Liver (tissue), 3 donors: ENCODE results near the gene MAP2K4.

Source experiments
- EGR1 ChIP-seq, 2 donors: IDR thresholded peaks; 2 replicates each; pipeline ENCODE4 v1.6.1; 2016 to 2018; ENCODE audit warnings: antibody characterized with exemption in 2 of 2, low read depth in 2 of 2
- GABPA ChIP-seq, 2 donors: IDR thresholded peaks in 1 of 2; conservative IDR thresholded peaks in 1 of 2; 2 replicates each; pipeline ENCODE4 v1.6.1; 2016; ENCODE audit warnings: antibody characterized with exemption in 2 of 2, mild to moderate bottlenecking in 1 of 2, moderate library complexity in 1 of 2
- HNF4G ChIP-seq: IDR thresholded peaks from 2 replicates; pipeline ENCODE4 v1.6.1; 2016; ENCODE audit warnings: antibody characterized with exemption
- JUND ChIP-seq, 2 donors: IDR thresholded peaks; 2 replicates each; pipeline ENCODE4 v1.6.1; 2016; ENCODE audit warnings: antibody characterized with exemption in 2 of 2
- NR2F2 ChIP-seq: IDR thresholded peaks from 2 replicates; pipeline ENCODE4 v1.6.1; 2016; ENCODE audit warnings: antibody characterized with exemption
- RAD21 ChIP-seq, 2 donors: IDR thresholded peaks; 2 replicates each; pipeline ENCODE4 v1.6.1; 2016; ENCODE audit warnings: antibody characterized with exemption in 2 of 2, mild to moderate bottlenecking in 2 of 2
- SP1 ChIP-seq: IDR thresholded peaks from 2 replicates; pipeline ENCODE4 v1.6.1; 2018; ENCODE audit warnings: antibody characterized with exemption, mild to moderate bottlenecking
- TAF1 ChIP-seq: conservative IDR thresholded peaks from 2 replicates; pipeline ENCODE4 v1.6.1; 2016; ENCODE audit warnings: antibody characterized with exemption, mild to moderate bottlenecking
- YY1 ChIP-seq: IDR thresholded peaks from 2 replicates; pipeline ENCODE4 v1.6.1; 2016; ENCODE audit warnings: antibody characterized with exemption, mild to moderate bottlenecking
- TF ChIP-seq, protein P1 (sequence below): fragments of 150-350 bp; IDR thresholded peaks from 2 replicates; pipeline ENCODE4 v1.5.1; 2017; ENCODE audit warnings: improper control_type of control experiment, low read depth, low read length; ENCODE audit not compliant: missing input control
- TF ChIP-seq, protein P2 (sequence below): IDR thresholded peaks from 2 replicates; pipeline ENCODE4 v1.6.1; 2016; ENCODE audit warnings: antibody characterized with exemption
- TF ChIP-seq, protein P3 (sequence below): IDR thresholded peaks from 2 replicates; pipeline ENCODE4 v1.6.1; 2016; ENCODE audit warnings: antibody characterized with exemption
- TF ChIP-seq, protein P4 (sequence below): IDR thresholded peaks from 2 replicates; pipeline ENCODE4 v1.6.1; 2016; ENCODE audit warnings: antibody characterized with exemption, mild to moderate bottlenecking
- TF ChIP-seq, protein P5 (sequence below): IDR thresholded peaks from 2 replicates; pipeline ENCODE4 v1.6.1; 2016; ENCODE audit warnings: antibody characterized with exemption
- donor health status: healthy.
- donor health status: healthy.

DNA sequence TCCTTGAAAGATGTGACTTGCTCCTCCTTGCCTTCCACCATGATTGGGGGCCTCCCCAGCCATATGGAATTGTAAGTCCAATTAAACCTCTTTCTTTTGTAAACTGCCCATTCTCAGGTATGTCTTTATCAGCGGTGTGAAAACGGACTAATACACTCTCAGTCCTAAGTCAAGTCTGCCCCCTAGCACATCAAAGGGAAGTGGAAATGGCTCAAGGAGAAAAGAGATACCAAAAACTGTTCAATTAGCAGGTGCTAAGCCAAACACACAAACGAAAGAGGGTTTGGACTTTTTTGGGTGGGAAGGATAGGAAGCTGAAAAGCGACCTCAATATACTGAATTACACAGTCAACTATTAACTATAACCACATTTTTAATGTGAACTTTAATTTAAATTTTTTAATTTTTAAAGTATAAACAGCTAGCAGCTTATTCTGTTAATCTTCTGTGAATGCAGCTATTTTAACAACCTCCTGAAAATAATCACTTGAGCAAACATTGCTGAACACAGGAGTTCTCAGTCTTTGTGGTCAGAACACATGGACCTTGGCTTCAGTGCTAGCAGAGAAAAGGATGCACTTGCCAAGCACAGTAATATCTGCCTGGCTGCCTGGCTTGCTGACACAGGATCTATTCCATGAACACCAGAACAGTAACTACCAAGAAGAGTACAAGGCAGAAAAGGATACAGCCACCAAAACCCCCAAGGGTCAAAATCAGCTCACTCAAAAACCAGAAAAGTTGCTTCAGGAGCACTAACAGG, 34.3 kb upstream of the MAP2K4 start:
- TF ChIP-seq, protein P1, sequence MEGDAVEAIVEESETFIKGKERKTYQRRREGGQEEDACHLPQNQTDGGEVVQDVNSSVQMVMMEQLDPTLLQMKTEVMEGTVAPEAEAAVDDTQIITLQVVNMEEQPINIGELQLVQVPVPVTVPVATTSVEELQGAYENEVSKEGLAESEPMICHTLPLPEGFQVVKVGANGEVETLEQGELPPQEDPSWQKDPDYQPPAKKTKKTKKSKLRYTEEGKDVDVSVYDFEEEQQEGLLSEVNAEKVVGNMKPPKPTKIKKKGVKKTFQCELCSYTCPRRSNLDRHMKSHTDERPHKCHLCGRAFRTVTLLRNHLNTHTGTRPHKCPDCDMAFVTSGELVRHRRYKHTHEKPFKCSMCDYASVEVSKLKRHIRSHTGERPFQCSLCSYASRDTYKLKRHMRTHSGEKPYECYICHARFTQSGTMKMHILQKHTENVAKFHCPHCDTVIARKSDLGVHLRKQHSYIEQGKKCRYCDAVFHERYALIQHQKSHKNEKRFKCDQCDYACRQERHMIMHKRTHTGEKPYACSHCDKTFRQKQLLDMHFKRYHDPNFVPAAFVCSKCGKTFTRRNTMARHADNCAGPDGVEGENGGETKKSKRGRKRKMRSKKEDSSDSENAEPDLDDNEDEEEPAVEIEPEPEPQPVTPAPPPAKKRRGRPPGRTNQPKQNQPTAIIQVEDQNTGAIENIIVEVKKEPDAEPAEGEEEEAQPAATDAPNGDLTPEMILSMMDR, result no peak
- TF ChIP-seq RAD21 (IDR thresholded peaks at IDR 0.05) (no peak), HNF4G (no peak), EGR1 (IDR thresholded peaks at IDR 0.05; ENCODE audit: low read depth in 2 of 2) (no peak), NR2F2 (no peak), SP1 (peak; percentile 24), GABPA (IDR thresholded peaks at IDR 0.05 in 1 of 2, conservative IDR thresholded peaks at IDR 0.05 in 1 of 2) (no peak), TAF1 (no peak), JUND (IDR thresholded peaks at IDR 0.05) (no peak), YY1 (no peak)
- TF ChIP-seq, protein P2, sequence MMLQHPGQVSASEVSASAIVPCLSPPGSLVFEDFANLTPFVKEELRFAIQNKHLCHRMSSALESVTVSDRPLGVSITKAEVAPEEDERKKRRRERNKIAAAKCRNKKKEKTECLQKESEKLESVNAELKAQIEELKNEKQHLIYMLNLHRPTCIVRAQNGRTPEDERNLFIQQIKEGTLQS, result no peak
- TF ChIP-seq, protein P3, sequence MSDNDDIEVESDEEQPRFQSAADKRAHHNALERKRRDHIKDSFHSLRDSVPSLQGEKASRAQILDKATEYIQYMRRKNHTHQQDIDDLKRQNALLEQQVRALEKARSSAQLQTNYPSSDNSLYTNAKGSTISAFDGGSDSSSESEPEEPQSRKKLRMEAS, result no peak
- TF ChIP-seq, protein P4, sequence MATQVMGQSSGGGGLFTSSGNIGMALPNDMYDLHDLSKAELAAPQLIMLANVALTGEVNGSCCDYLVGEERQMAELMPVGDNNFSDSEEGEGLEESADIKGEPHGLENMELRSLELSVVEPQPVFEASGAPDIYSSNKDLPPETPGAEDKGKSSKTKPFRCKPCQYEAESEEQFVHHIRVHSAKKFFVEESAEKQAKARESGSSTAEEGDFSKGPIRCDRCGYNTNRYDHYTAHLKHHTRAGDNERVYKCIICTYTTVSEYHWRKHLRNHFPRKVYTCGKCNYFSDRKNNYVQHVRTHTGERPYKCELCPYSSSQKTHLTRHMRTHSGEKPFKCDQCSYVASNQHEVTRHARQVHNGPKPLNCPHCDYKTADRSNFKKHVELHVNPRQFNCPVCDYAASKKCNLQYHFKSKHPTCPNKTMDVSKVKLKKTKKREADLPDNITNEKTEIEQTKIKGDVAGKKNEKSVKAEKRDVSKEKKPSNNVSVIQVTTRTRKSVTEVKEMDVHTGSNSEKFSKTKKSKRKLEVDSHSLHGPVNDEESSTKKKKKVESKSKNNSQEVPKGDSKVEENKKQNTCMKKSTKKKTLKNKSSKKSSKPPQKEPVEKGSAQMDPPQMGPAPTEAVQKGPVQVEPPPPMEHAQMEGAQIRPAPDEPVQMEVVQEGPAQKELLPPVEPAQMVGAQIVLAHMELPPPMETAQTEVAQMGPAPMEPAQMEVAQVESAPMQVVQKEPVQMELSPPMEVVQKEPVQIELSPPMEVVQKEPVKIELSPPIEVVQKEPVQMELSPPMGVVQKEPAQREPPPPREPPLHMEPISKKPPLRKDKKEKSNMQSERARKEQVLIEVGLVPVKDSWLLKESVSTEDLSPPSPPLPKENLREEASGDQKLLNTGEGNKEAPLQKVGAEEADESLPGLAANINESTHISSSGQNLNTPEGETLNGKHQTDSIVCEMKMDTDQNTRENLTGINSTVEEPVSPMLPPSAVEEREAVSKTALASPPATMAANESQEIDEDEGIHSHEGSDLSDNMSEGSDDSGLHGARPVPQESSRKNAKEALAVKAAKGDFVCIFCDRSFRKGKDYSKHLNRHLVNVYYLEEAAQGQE, result peak; percentile 56
- TF ChIP-seq, protein P5, sequence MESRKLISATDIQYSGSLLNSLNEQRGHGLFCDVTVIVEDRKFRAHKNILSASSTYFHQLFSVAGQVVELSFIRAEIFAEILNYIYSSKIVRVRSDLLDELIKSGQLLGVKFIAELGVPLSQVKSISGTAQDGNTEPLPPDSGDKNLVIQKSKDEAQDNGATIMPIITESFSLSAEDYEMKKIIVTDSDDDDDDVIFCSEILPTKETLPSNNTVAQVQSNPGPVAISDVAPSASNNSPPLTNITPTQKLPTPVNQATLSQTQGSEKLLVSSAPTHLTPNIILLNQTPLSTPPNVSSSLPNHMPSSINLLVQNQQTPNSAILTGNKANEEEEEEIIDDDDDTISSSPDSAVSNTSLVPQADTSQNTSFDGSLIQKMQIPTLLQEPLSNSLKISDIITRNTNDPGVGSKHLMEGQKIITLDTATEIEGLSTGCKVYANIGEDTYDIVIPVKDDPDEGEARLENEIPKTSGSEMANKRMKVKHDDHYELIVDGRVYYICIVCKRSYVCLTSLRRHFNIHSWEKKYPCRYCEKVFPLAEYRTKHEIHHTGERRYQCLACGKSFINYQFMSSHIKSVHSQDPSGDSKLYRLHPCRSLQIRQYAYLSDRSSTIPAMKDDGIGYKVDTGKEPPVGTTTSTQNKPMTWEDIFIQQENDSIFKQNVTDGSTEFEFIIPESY, result peak; percentile 29
